ENCODE results near the gene FTSJ3. TPM values are rescaled to one million over a fixed set of nuclear protein-coding genes. Genes with fewer than 3 reads are reported as not detected.
"Not testable (repeated sequence)": the region's sequence is repeated elsewhere in the genome, so short reads cannot be mapped to it uniquely, and the experiment has no call there.

Gene FTSJ3
- 36.7 and 49.5 TPM in 2 replicates for total RNA-seq (2022)
- Bru-seq, nascent RNA: percentile 84 among the genes with signal in this experiment
- BruChase-seq, experiment 1, labeled RNA remaining after a 6-hour chase: percentile 93 among the genes with signal in this experiment
- BruChase-seq, experiment 2, labeled RNA remaining after a 2-hour chase: percentile 85 among the genes with signal in this experiment
- long read RNA-seq, transcript FTSJ3-201 (21 exons, 3,559 nt): major isoform, 76 of 130 reads
- long read RNA-seq, partial matches to known transcripts: 28 of 130 reads
- long read RNA-seq, other reads (novel, unspliced or antisense): 26 of 130 reads

- BruUV-seq (replicated peaks): no TSS peak
- Mint-ChIP-seq H3K4me1 (ENCODE audit: insufficient read depth, unreplicated experiment) (peaks cover 27% of the 10 kb centered on the region), H3K27ac (ENCODE audit: low read depth, unreplicated experiment) (peak within 1 kb of the TSS; percentile 100), H3K27me3 (ENCODE audit: insufficient read depth, unreplicated experiment) (no peaks in the 10 kb centered on the region), H3K4me3 (ENCODE audit: unreplicated experiment) (peak within 1 kb of the TSS; percentile 100), H3K36me3 (ENCODE audit: insufficient read depth, unreplicated experiment) (peaks cover 76% of the 10 kb centered on the region), H3K9me3 (ENCODE audit: unreplicated experiment) (no peaks in the 10 kb centered on the region)
- DNase-seq (ENCODE audit: unreplicated experiment): peak; percentile 96
- CTCF ChIA-PET: interaction anchor here (1.0 to 2.0 kb wide), 5 partner anchors 10 to 52 kb away, joined by 3 to 8 read pairs (median 4); no protein-coding TSS in a partner anchor
- TF ChIP-seq CTCF (IDR thresholded peaks at IDR 0.05; ENCODE audit: unreplicated experiment): peak; percentile 26
- POLR2A ChIA-PET: interaction anchor here (0.7 to 8.7 kb wide), 20 partner anchors 8 to 680 kb away, joined by 3 to 187 read pairs (median 4); partner anchors contain the start of genes CCDC47, CEP95, DDX42 and MAP3K3
- intact Hi-C loops (cut with micrococcal nuclease): loop anchor here (2.0 kb wide), 1 partner anchor 52 kb away; the partner anchor contains the start of gene DDX42
Observed at GRCh38 chr17:63827002-63827800, at the start of gene FTSJ3, which contains the start of gene PSMC5. FTSJ3 (minus strand) TSS chr17:63827663; CDS start chr17:63826902, 761 bp downstream. PSMC5 (plus strand) TSS chr17:63827431; CDS start chr17:63827491, 60 bp downstream.

GRCh38 chr17:63874693-63875092 is 47.2 kb upstream of the FTSJ3 start:
- CTCF ChIA-PET; H3K4me1 Mint-ChIP-seq (ENCODE audit: insufficient read depth, unreplicated experiment); H3K27ac Mint-ChIP-seq (ENCODE audit: low read depth, unreplicated experiment); intact Hi-C loops (cut with micrococcal nuclease); H3K9me3 Mint-ChIP-seq (ENCODE audit: unreplicated experiment); H3K36me3 Mint-ChIP-seq (ENCODE audit: insufficient read depth, unreplicated experiment); BruUV-seq (replicated peaks); DNase-seq (ENCODE audit: unreplicated experiment); POLR2A ChIA-PET; H3K4me3 Mint-ChIP-seq (ENCODE audit: unreplicated experiment): not testable (repeated sequence)
- peaks cover 38% of the 10 kb centered on the region for H3K27me3 Mint-ChIP-seq (ENCODE audit: insufficient read depth, unreplicated experiment)

GRCh38 chr17:63874061-63874626 is 46.7 kb upstream of the FTSJ3 start:
- intact Hi-C loops (cut with micrococcal nuclease); POLR2A ChIA-PET: not testable (repeated sequence)

GRCh38 chr17:63873577-63873976 is 46.1 kb upstream of the FTSJ3 start, which contains the start of gene CSH2:
CSH2 (minus strand) TSS chr17:63873677; CDS start chr17:63873614, 63 bp downstream.
- H3K9me3 Mint-ChIP-seq (ENCODE audit: unreplicated experiment); H3K36me3 Mint-ChIP-seq (ENCODE audit: insufficient read depth, unreplicated experiment); H3K4me3 Mint-ChIP-seq (ENCODE audit: unreplicated experiment); CTCF ChIA-PET; POLR2A ChIA-PET; DNase-seq (ENCODE audit: unreplicated experiment); BruUV-seq (replicated peaks); H3K4me1 Mint-ChIP-seq (ENCODE audit: insufficient read depth, unreplicated experiment); H3K27ac Mint-ChIP-seq (ENCODE audit: low read depth, unreplicated experiment); intact Hi-C loops (cut with micrococcal nuclease): not testable (repeated sequence)
- H3K27me3 Mint-ChIP-seq (ENCODE audit: insufficient read depth, unreplicated experiment): peaks cover 26% of the 10 kb centered on the region

More at GRCh38 chr17:63874061-63874626, 46.7 kb upstream of the FTSJ3 start:
- H3K4me3 Mint-ChIP-seq (ENCODE audit: unreplicated experiment); BruUV-seq (replicated peaks); H3K27ac Mint-ChIP-seq (ENCODE audit: low read depth, unreplicated experiment); DNase-seq (ENCODE audit: unreplicated experiment); H3K36me3 Mint-ChIP-seq (ENCODE audit: insufficient read depth, unreplicated experiment); H3K4me1 Mint-ChIP-seq (ENCODE audit: insufficient read depth, unreplicated experiment); CTCF ChIA-PET; H3K9me3 Mint-ChIP-seq (ENCODE audit: unreplicated experiment): not testable (repeated sequence)
- H3K27me3 Mint-ChIP-seq (ENCODE audit: insufficient read depth, unreplicated experiment): peaks cover 32% of the 10 kb centered on the region

GRCh38 chr17:63871646-63872365 is 44.3 kb upstream of the FTSJ3 start:
- H3K9me3 Mint-ChIP-seq (ENCODE audit: unreplicated experiment); intact Hi-C loops (cut with micrococcal nuclease); POLR2A ChIA-PET; DNase-seq (ENCODE audit: unreplicated experiment); BruUV-seq (replicated peaks); H3K4me1 Mint-ChIP-seq (ENCODE audit: insufficient read depth, unreplicated experiment); H3K36me3 Mint-ChIP-seq (ENCODE audit: insufficient read depth, unreplicated experiment); H3K4me3 Mint-ChIP-seq (ENCODE audit: unreplicated experiment); CTCF ChIA-PET; H3K27ac Mint-ChIP-seq (ENCODE audit: low read depth, unreplicated experiment): not testable (repeated sequence)
- H3K27me3 Mint-ChIP-seq (ENCODE audit: insufficient read depth, unreplicated experiment): peaks cover 14% of the 10 kb centered on the region

- CTCF ChIA-PET; H3K27ac Mint-ChIP-seq (ENCODE audit: low read depth, unreplicated experiment); H3K4me1 Mint-ChIP-seq (ENCODE audit: insufficient read depth, unreplicated experiment); H3K4me3 Mint-ChIP-seq (ENCODE audit: unreplicated experiment); H3K36me3 Mint-ChIP-seq (ENCODE audit: insufficient read depth, unreplicated experiment); H3K9me3 Mint-ChIP-seq (ENCODE audit: unreplicated experiment); POLR2A ChIA-PET; H3K27me3 Mint-ChIP-seq (ENCODE audit: insufficient read depth, unreplicated experiment); BruUV-seq (replicated peaks); DNase-seq (ENCODE audit: unreplicated experiment); intact Hi-C loops (cut with micrococcal nuclease): not testable (repeated sequence)
Observed at GRCh38 chr17:63870292-63870665, 42.8 kb upstream of the FTSJ3 start.
